ENCODE results near the gene LIX1L. TPM values are rescaled to one million over a fixed set of nuclear protein-coding genes. Genes with fewer than 3 reads are reported as not detected.
"Not testable (repeated sequence)": the region's sequence is repeated elsewhere in the genome, so short reads cannot be mapped to it uniquely, and the experiment has no call there.

Gene LIX1L
- total RNA-seq, 1 donor from 2014 or later, result 27.6 TPM

DNA sequence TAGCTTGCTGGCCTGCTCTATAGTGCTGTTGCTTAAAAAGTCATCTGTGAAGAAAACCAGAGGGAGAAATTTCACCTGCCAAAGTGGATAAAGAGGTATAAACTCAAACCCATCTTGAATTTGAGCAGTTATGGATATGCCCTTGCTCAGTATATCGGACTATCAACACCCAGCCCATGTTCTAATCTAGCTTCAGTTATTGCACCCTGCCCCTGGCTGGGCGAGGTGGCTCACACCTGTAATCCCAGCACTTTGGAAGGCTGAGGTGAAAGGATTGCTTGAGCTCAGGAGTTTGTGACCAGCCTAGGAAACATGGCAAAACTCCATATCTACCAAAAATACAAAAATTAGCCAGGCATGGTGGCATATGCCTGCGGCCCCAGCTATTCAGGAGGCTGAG, 13.3 kb downstream of the LIX1L start:
- Mint-ChIP-seq H3K36me3 (peaks cover 2% of the 10 kb centered on the region), H3K27me3 (ENCODE audit: low read depth) (no peaks in the 10 kb centered on the region)
- TF ChIP-seq, protein P1, sequence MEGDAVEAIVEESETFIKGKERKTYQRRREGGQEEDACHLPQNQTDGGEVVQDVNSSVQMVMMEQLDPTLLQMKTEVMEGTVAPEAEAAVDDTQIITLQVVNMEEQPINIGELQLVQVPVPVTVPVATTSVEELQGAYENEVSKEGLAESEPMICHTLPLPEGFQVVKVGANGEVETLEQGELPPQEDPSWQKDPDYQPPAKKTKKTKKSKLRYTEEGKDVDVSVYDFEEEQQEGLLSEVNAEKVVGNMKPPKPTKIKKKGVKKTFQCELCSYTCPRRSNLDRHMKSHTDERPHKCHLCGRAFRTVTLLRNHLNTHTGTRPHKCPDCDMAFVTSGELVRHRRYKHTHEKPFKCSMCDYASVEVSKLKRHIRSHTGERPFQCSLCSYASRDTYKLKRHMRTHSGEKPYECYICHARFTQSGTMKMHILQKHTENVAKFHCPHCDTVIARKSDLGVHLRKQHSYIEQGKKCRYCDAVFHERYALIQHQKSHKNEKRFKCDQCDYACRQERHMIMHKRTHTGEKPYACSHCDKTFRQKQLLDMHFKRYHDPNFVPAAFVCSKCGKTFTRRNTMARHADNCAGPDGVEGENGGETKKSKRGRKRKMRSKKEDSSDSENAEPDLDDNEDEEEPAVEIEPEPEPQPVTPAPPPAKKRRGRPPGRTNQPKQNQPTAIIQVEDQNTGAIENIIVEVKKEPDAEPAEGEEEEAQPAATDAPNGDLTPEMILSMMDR (IDR thresholded peaks at IDR 0.05; ENCODE audit: unreplicated experiment), result no peak

DNA sequence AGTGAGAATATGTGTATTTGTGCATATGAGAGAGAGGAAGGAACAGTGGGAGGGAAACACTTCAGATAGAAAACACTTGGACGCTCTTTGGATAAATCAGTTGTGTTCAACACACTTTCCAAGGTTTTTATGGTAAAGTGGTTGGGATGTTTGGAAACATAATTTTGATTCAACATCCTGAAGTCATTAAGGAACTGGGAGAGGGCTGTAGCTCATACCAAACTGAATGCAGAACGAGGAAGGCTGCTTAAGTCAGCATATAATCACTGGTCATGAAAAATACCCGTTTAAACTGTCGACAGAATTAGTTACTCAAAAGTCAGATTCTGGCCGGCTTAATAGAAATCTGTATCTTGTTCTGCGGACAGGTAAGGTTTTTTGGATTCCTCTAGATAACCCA, 14.9 kb downstream of the LIX1L start:
- peaks cover 2% of the 10 kb centered on the region for H3K36me3 Mint-ChIP-seq
- H3K27ac Mint-ChIP-seq, result peak overlapping the region; percentile 21
- no peak overlapping the region for H3K4me3 Mint-ChIP-seq
- H3K9me3 Mint-ChIP-seq, result no peaks in the 10 kb centered on the region
- H3K4me1 Mint-ChIP-seq, result no peaks in the 10 kb centered on the region
- no peaks in the 10 kb centered on the region for H3K27me3 Mint-ChIP-seq (ENCODE audit: low read depth)
- DNase-seq (ENCODE audit: low spot score in 2 of 2, unreplicated experiment in 2 of 2), result no peak
- TF ChIP-seq, protein P1 (IDR thresholded peaks at IDR 0.05; ENCODE audit: unreplicated experiment), result no peak

More for the DNA sequence above, 13.3 kb downstream of the LIX1L start:
- DNase-seq (ENCODE audit: low spot score in 2 of 2, unreplicated experiment in 2 of 2), result no peak
- H3K4me3 Mint-ChIP-seq, result no peak overlapping the region
- peaks cover 4% of the 10 kb centered on the region for H3K4me1 Mint-ChIP-seq
- no peak overlapping the region for H3K27ac Mint-ChIP-seq
- H3K9me3 Mint-ChIP-seq, result no peaks in the 10 kb centered on the region

DNA sequence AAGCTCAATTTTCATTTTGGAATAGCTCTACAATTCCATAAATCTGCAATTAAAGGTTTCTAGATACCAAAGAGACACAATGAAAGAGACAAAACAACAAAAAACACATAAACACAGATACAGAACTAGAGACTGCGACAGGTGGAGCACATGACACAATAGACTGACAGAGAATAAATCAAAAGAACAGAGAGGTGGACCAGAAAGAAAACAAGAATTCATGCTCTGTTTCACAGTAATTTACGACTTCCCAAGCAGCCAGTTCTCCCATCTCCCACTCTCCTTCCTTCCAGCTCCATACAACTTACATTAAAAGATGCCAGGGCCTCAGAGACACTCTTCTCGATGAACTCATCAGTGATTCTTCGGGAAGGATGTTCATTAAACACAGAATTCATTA, 15.4 kb downstream of the LIX1L start:
- Mint-ChIP-seq H3K27ac (no peak overlapping the region), H3K4me3 (no peak overlapping the region), H3K4me1 (no peaks in the 10 kb centered on the region), H3K27me3 (ENCODE audit: low read depth) (no peaks in the 10 kb centered on the region), H3K36me3 (peaks cover 2% of the 10 kb centered on the region), H3K9me3 (no peaks in the 10 kb centered on the region)
- no peak for DNase-seq (ENCODE audit: low spot score in 2 of 2, unreplicated experiment in 2 of 2)
- TF ChIP-seq, protein P1 (IDR thresholded peaks at IDR 0.05; ENCODE audit: unreplicated experiment), result no peak

DNA sequence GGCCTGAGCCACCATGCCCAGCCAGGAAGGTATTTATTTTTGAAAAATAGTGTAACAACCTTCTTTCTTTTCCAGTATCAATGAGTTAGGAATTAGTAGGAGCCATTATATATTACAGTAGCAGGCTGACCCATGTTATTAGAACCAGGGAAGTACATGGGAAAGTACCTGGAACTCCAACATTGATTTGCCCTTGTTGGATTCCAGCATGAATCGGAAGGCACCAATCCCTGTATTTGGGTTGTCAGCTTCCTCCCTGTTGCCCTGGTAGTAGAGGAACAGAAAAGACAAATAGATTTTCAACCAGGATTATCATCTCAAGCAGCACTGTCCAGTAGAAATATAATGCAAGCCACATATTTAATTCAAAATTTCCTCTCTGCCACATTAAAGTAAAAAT, 20.4 kb downstream of the LIX1L start:
- TF ChIP-seq, protein P1 (IDR thresholded peaks at IDR 0.05; ENCODE audit: unreplicated experiment), result no peak
- Mint-ChIP-seq H3K27me3 (ENCODE audit: low read depth) (no peaks in the 10 kb centered on the region), H3K36me3 (peaks cover 6% of the 10 kb centered on the region), H3K27ac (no peak overlapping the region), H3K9me3 (no peaks in the 10 kb centered on the region), H3K4me3 (no peak overlapping the region), H3K4me1 (no peaks in the 10 kb centered on the region)
- no peak for DNase-seq (ENCODE audit: low spot score in 2 of 2, unreplicated experiment in 2 of 2)

DNA sequence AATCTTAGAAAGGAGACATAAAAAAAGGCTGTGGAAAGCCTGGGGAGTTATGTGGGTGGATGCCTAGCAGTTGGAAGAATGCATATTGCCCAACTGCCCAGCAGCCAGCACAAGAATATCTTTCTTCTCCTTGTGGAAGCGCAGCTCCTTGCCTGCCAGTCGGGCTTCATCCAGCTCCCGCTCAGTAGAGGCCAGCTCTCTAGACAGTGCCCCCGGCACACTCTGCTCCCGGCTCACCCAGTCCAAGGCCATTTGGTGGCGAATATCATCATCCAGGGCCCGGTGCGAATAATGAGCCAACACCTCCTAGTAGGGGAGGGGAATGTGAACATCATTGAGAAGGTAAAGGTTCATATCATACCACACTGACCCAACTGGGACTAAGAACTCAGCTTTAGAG, 21.6 kb downstream of the LIX1L start:
- no peak for DNase-seq (ENCODE audit: low spot score in 2 of 2, unreplicated experiment in 2 of 2)
- TF ChIP-seq, protein P1 (IDR thresholded peaks at IDR 0.05; ENCODE audit: unreplicated experiment), result no peak
- no peak overlapping the region for H3K27ac Mint-ChIP-seq
- no peak overlapping the region for H3K4me3 Mint-ChIP-seq
- H3K4me1 Mint-ChIP-seq, result no peaks in the 10 kb centered on the region
- H3K9me3 Mint-ChIP-seq, result no peaks in the 10 kb centered on the region
- no peaks in the 10 kb centered on the region for H3K27me3 Mint-ChIP-seq (ENCODE audit: low read depth)
- peaks cover 8% of the 10 kb centered on the region for H3K36me3 Mint-ChIP-seq

DNA sequence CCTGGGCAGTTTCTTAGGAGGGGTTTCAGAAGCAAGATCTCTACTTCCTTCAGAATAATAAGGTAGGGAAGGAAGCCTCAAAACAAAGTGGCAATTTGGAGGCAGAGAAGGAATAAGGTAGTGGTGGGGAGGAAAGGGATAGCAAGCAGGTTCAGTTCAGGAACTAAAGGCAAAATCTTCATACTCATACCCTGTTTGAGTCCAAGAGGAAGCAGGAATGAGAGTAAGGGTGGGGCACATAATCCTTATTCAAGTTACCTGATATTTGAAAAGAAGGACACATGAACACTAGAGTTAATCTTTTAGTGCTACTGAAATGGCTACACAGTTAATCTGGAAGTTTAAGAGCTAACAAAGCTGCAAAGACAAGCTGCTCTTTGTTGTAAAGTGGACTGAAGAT, 22.1 kb downstream of the LIX1L start:
- peaks cover 10% of the 10 kb centered on the region for H3K36me3 Mint-ChIP-seq
- H3K4me1 Mint-ChIP-seq, result no peaks in the 10 kb centered on the region
- H3K27me3 Mint-ChIP-seq (ENCODE audit: low read depth), result no peaks in the 10 kb centered on the region
- DNase-seq (ENCODE audit: low spot score in 2 of 2, unreplicated experiment in 2 of 2), result no peak
- no peak overlapping the region for H3K27ac Mint-ChIP-seq
- no peak overlapping the region for H3K4me3 Mint-ChIP-seq
- no peaks in the 10 kb centered on the region for H3K9me3 Mint-ChIP-seq
- TF ChIP-seq, protein P1 (IDR thresholded peaks at IDR 0.05; ENCODE audit: unreplicated experiment), result no peak

DNA sequence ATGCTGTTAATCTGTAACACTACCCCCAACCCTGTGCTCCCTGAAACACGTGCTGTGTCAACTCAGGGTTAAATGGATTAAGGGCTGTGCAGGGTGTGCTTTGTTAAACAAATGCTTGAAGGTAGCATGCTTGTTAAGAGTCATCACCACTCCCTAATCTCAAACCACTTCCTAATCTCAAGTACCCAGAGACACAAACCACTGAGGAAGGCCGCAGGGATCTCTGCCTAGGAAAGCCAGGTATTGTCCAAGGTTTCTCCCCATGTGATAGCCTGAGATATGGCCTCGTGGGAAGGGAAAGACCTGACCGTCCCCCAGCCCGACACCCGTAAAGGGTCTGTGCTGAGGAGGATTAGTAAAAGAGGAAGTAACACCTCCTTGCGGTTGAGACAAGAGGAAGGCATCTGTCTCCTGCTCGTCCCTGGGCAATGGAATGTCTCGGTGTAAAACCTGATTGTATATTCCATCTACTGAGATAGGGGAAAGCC, 25.3 kb downstream of the LIX1L start:
- not testable (repeated sequence) for DNase-seq (ENCODE audit: low spot score in 2 of 2, unreplicated experiment in 2 of 2); H3K27ac Mint-ChIP-seq; H3K4me3 Mint-ChIP-seq; H3K27me3 Mint-ChIP-seq (ENCODE audit: low read depth); H3K9me3 Mint-ChIP-seq; H3K4me1 Mint-ChIP-seq
- peaks cover 10% of the 10 kb centered on the region for H3K36me3 Mint-ChIP-seq

Measured in mesothelial cell of epicardium (in vitro differentiated cells).